ENCODE measurements around the gene HECW1.

Gene HECW1

DNA sequence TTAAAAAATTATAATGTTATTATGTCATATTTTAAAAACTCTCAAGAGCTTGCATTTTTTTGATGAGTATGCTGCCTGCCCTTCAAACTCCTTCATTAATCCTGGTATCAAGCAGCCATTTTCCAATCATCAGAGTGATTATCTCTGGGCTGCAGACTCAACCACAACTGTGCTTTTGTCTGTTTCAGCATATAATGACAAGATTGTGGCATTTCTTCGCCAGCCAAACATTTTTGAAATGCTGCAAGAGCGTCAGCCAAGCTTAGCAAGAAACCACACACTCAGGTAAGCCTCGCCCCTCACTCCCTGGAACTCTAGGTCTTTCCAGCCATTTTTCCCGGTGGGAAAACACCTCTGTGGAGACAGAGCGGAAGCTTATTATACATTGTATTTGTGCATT, 380.4 kb downstream of the HECW1 start:
- Mint-ChIP-seq H3K9me3 (no peaks in the 10 kb centered on the region), H3K36me3 (ENCODE audit: low read depth) (no peaks in the 10 kb centered on the region), H3K27ac (no peak overlapping the region), H3K4me3 (no peak overlapping the region), H3K4me1 (ENCODE audit: low read depth) (peaks cover 2% of the 10 kb centered on the region), H3K27me3 (peaks cover 10% of the 10 kb centered on the region)
- DNase-seq, result no peak

DNA sequence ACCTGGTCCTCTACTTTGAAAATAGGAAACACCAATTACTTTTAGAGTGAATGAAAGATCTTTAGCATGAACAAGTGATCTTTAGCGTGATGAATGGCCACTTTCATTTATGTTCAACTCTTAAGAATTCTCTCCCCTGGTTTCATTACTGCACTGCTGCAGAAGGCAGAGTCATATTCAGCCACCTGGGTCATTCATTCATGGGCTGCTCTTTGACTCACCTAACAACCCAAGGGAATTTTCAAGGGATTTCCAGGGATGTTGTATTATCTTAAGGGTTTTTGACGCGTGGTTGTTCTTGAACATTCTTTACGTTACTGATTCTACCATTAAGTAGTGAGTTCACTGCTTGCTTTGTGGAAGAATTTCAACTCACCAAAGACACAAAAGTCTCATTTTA, 383.1 kb downstream of the HECW1 start:
- DNase-seq, result no peak
- H3K4me1 Mint-ChIP-seq (ENCODE audit: low read depth), result no peaks in the 10 kb centered on the region
- no peak overlapping the region for H3K27ac Mint-ChIP-seq
- peaks cover 18% of the 10 kb centered on the region for H3K27me3 Mint-ChIP-seq
- no peak overlapping the region for H3K4me3 Mint-ChIP-seq
- no peaks in the 10 kb centered on the region for H3K36me3 Mint-ChIP-seq (ENCODE audit: low read depth)
- no peaks in the 10 kb centered on the region for H3K9me3 Mint-ChIP-seq

DNA sequence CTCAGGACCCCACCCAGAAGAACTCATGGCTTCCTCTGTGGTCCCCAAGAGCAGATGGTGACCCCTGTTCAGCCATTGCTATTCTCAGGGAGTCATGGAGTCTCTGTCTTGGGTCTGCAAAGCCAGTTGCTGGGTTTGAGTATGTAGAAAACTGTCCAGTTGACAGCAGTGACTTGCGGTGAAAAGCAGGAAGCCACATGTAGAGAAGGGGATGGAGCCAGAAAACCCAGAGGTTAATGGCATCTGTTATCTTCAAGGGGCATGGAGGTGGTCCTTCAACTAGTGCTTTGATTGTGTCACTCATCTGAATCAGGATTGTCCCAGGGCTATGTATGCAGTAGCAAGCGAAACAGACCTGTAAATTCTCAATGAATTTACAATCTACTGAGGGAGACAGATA, 384.1 kb downstream of the HECW1 start:
- DNase-seq, result no peak
- H3K4me1 Mint-ChIP-seq (ENCODE audit: low read depth), result no peaks in the 10 kb centered on the region
- H3K4me3 Mint-ChIP-seq, result no peak overlapping the region
- peaks cover 20% of the 10 kb centered on the region for H3K27me3 Mint-ChIP-seq
- H3K36me3 Mint-ChIP-seq (ENCODE audit: low read depth), result no peaks in the 10 kb centered on the region
- H3K9me3 Mint-ChIP-seq, result no peaks in the 10 kb centered on the region
- H3K27ac Mint-ChIP-seq, result no peak overlapping the region

DNA sequence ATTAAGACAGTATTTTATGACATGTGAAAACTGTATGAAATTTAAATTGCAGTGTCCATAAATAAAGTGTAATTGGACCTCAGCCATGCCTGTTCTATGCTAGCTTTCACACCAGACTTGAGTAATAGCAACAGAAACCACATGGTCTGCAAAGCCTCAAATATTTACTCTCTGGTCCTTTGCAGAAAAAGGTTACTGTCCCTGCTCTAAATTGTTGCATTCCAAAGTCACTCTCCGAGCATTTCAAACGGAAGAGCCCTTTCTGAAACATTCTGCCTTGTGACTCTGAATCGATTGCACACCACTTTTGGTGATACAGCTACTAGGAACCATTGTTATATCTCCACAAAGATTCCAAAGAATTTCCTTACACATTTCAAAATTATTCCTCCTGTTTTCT, 389.4 kb downstream of the HECW1 start:
- no peak overlapping the region for H3K4me3 Mint-ChIP-seq
- DNase-seq, result no peak
- peaks cover 14% of the 10 kb centered on the region for H3K27me3 Mint-ChIP-seq
- no peak overlapping the region for H3K27ac Mint-ChIP-seq
- H3K4me1 Mint-ChIP-seq (ENCODE audit: low read depth), result no peaks in the 10 kb centered on the region
- H3K36me3 Mint-ChIP-seq (ENCODE audit: low read depth), result no peaks in the 10 kb centered on the region
- H3K9me3 Mint-ChIP-seq, result no peaks in the 10 kb centered on the region

DNA sequence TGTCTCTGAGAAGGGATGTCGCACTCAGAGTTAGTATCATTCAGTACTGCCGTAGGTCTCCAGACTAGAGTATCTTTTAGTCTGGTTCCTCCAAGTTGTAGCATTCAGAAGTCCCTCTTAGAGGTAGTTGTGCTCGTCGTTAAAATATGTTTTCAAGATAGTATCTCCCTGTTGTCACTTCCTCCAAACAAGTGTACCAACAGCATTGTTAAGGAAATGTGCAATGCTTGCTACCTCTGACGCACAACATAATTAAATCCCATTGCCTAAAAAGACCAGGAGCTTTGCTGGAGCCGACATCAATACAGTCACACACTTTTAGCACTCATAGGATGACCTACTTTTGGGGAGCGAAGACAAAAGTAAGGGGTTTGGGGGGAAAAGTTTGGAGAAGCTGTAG, 390.5 kb downstream of the HECW1 start:
- peaks cover 10% of the 10 kb centered on the region for H3K27me3 Mint-ChIP-seq
- no peaks in the 10 kb centered on the region for H3K36me3 Mint-ChIP-seq (ENCODE audit: low read depth)
- DNase-seq, result no peak
- H3K4me1 Mint-ChIP-seq (ENCODE audit: low read depth), result no peaks in the 10 kb centered on the region
- H3K27ac Mint-ChIP-seq, result no peak overlapping the region
- H3K9me3 Mint-ChIP-seq, result no peaks in the 10 kb centered on the region
- H3K4me3 Mint-ChIP-seq, result no peak overlapping the region

DNA sequence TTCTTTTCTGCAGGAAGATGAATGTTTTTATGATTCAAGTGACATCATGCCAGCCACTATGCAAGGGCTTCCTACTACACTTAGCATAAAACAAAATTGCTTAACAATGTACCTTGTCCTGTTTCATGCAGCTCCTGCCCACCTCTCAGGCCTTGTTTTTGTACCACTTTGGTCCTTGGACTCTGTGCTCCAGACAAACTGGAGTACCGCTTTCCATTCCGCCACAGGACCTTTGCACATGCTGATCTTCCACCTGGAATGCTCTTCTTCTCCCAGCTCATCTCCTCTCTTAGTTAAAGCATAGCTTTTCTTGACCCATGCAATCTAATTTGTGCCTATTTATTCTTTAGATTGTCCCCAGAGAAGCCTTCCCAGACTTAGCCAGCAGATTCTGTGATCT, 393.0 kb downstream of the HECW1 start:
- DNase-seq, result no peak
- Mint-ChIP-seq H3K27me3 (peaks cover 3% of the 10 kb centered on the region), H3K9me3 (no peaks in the 10 kb centered on the region), H3K4me3 (no peak overlapping the region), H3K36me3 (ENCODE audit: low read depth) (no peaks in the 10 kb centered on the region), H3K4me1 (ENCODE audit: low read depth) (peaks cover 4% of the 10 kb centered on the region), H3K27ac (no peak overlapping the region)

DNA sequence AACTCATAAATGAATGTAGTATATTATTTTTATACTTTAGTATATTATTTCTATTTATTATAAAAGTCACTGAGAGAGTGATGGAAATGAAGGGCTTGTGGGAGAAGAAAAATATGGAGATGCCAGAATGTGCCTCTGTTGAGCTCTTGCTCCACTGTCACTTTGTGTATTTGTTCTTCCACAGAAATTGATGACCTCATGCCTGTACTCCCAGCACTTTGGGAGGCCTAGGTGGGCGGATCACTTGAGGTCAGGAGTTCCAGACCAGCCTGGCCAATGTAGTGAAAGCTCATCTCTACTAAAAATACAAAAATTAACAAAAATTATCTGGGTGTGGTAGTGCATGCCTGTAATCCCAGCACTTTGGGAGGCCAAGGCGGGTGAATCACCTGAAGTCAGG, 394.0 kb downstream of the HECW1 start:
- Mint-ChIP-seq H3K9me3 (no peaks in the 10 kb centered on the region), H3K27me3 (no peaks in the 10 kb centered on the region), H3K36me3 (ENCODE audit: low read depth) (no peaks in the 10 kb centered on the region), H3K27ac (no peak overlapping the region), H3K4me1 (ENCODE audit: low read depth) (peaks cover 4% of the 10 kb centered on the region), H3K4me3 (no peak overlapping the region)
- no peak for DNase-seq

DNA sequence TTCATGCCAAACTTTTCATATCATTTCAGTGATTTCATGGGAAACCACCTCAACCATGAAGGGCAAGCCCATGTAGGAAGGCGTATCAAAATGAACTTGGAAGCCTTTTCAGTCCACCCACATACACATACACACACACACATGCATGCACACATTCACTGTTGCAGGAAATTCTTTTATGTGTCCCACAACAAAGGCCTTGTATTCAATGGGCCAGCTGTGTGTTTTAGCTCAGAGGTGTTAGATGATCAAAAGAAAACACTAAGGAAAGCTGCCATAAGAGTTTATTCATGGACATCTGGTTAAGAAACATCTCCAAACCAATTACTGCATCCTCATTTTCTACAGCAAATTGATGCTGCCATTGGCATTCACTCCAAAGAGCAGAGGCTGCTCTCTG, 396.0 kb downstream of the HECW1 start:
- H3K4me1 Mint-ChIP-seq (ENCODE audit: low read depth), result peaks cover 9% of the 10 kb centered on the region
- no peak overlapping the region for H3K27ac Mint-ChIP-seq
- H3K27me3 Mint-ChIP-seq, result peaks cover 6% of the 10 kb centered on the region
- no peaks in the 10 kb centered on the region for H3K36me3 Mint-ChIP-seq (ENCODE audit: low read depth)
- no peaks in the 10 kb centered on the region for H3K9me3 Mint-ChIP-seq
- H3K4me3 Mint-ChIP-seq, result no peak overlapping the region
- no peak for DNase-seq

DNA sequence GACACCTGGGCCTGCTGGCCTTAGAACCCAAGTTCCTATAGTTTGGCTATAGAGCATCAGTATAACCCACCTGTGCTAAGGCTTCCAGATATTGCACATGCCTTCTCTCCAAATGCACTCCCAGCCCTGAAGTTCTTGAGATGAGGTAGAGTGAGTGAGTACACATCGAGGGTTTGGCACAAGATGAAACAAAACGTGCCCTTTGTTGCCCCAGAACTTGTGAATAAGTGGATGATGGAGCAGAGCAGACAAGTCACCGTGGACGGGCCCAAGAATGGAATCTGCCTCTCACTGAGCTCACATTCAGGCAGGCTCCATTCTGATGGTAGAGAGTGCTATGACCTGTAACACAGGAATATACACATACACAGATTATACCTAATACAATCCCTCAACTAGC, 397.5 kb downstream of the HECW1 start:
- Mint-ChIP-seq H3K4me1 (ENCODE audit: low read depth) (peaks cover 13% of the 10 kb centered on the region), H3K36me3 (ENCODE audit: low read depth) (no peaks in the 10 kb centered on the region), H3K4me3 (no peak overlapping the region), H3K27me3 (peaks cover 15% of the 10 kb centered on the region), H3K27ac (no peak overlapping the region), H3K9me3 (no peaks in the 10 kb centered on the region)
- no peak for DNase-seq

DNA sequence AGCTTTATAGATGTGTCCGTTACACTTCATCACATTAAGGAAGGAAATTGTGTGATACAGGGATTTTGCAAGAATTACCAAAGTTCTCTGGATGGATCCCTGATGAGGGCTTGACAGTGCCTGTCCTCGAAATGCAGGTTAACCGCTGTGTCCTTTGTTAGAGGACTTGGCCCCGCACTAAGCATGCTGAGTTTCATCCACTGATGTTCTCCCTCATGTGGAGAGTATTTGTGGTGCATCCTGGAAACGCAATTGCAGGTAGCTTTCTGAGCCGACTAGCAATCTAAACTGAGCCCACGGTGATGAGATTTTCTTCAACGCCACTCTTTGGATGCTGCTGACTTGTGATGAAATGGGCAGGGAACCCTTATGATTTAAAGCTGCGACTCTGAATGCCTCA, 398.6 kb downstream of the HECW1 start:
- no peak overlapping the region for H3K27ac Mint-ChIP-seq
- no peak for DNase-seq
- H3K4me3 Mint-ChIP-seq, result no peak overlapping the region
- peaks cover 13% of the 10 kb centered on the region for H3K4me1 Mint-ChIP-seq (ENCODE audit: low read depth)
- H3K27me3 Mint-ChIP-seq, result peaks cover 22% of the 10 kb centered on the region
- H3K36me3 Mint-ChIP-seq (ENCODE audit: low read depth), result no peaks in the 10 kb centered on the region
- H3K9me3 Mint-ChIP-seq, result no peaks in the 10 kb centered on the region

DNA sequence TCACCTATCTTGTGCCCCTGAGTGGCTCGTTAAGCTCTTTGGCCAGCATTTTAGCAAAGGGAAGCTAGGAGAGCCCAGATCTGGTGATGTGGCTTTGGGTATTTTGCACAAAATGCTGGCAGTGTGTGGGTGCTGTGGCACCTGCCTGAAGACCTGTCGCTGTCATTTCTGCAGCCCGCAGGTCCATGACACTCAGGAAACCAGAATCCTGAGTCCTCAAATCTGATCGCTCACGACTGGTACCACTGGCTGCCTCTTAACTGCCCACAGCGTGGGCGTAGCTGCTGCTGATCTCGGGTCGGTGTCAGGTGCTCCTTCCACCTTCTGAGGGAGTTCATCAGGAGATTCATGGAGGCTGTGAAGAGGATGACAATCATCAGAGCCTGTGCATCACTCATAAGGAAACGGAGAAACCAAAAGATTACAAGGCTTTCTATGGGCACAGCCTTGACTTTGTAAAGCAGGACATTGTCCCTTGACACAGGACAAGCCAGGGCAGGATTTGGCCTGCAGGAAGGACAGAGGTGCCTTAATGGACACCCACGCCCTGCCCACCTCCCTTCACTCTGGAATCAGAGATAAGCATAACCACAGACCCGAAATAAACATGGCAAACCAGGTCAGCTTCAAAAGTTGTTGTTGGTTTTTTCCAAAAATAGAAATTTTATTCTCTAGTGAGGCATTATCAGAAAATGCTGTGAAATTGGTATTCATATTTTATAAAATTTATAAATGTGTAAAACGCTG, 399.5 kb downstream of the HECW1 start:
- Mint-ChIP-seq H3K27me3 (peaks cover 22% of the 10 kb centered on the region), H3K4me3 (no peak overlapping the region), H3K27ac (no peak overlapping the region), H3K36me3 (ENCODE audit: low read depth) (no peaks in the 10 kb centered on the region), H3K9me3 (no peaks in the 10 kb centered on the region), H3K4me1 (ENCODE audit: low read depth) (peaks cover 18% of the 10 kb centered on the region)
- DNase-seq, result no peak

DNA sequence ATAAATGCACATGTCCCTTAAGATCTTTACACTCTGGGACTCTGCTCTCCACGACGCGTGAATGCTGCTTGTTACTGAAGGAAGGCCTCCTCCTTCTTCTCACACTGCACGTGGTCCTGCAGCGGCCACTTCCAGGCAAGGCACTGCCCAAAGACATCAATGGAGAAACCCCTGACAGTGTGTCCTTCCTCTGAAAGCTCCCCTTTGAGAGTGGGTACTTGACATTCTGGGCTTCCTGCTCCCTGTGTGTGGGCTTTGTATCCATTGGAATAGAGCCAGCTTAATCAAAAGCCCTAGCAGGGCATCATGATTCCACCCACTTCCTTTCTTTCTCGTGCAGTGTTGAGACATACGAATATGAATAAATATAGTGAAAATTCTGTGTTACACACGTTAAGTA, 400.8 kb downstream of the HECW1 start:
- H3K4me1 Mint-ChIP-seq (ENCODE audit: low read depth), result peaks cover 23% of the 10 kb centered on the region
- H3K27ac Mint-ChIP-seq, result no peak overlapping the region
- no peak for DNase-seq
- H3K9me3 Mint-ChIP-seq, result no peaks in the 10 kb centered on the region
- H3K4me3 Mint-ChIP-seq, result no peak overlapping the region
- no peaks in the 10 kb centered on the region for H3K36me3 Mint-ChIP-seq (ENCODE audit: low read depth)
- H3K27me3 Mint-ChIP-seq, result peaks cover 22% of the 10 kb centered on the region

DNA sequence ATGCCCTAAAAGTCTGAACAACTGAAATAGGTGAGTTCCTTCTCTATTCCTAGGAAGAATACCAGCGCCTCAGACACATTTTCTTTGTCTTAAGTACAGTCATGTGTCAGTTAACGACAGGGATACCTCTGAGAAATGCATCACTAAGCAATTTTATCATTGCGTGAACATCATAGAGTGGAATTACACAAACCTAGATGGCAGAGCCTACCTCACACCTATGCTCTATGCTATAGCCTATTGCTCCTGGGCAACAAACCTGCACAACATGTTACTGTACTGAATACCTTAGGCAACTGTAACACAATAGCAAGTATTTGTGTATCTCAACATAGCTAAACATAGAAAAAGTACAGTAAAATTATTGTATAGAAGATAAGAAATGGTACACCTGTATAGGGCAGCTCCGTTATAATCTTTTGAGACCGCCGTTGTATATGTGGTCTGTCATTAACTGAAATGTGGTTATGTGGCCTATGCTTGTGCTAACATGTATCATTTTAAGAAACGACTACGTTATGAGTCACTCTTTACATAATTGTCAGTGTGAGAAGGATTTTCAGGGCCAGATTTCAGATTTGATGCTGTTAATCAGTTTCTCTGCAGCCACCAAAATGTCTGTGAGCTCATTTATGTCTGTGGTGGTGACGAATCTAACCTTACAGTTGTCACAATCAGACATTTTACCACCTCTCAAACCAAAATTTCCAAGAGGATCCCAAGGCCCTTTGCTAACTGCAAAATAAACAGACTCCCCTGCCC, 404.3 kb downstream of the HECW1 start:
- Mint-ChIP-seq H3K9me3 (no peaks in the 10 kb centered on the region), H3K27ac (no peak overlapping the region), H3K4me3 (no peak overlapping the region), H3K36me3 (ENCODE audit: low read depth) (no peaks in the 10 kb centered on the region), H3K4me1 (ENCODE audit: low read depth) (peaks cover 19% of the 10 kb centered on the region), H3K27me3 (peaks cover 20% of the 10 kb centered on the region)
- DNase-seq, result no peak

DNA sequence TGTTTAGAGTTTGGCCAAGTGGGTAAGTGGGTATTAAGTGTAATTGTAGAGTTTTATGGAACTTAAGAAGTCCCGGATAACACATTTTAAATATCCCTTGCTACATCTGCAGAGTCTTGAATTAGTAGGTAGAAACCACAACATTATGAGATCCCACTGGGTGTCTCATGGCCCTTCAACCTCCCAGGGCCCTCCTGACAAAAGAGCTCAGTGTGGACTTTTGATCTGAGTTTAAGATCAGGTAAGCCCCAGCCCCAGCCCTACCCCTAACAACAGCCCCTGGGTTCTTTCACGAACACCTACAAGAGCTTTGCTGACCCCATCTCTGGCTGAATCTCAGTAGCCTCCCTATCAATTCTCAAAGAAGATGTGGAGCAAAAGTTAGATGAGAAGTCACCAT, 405.0 kb downstream of the HECW1 start:
- Mint-ChIP-seq H3K9me3 (no peaks in the 10 kb centered on the region), H3K27me3 (peaks cover 16% of the 10 kb centered on the region), H3K27ac (no peak overlapping the region), H3K4me1 (ENCODE audit: low read depth) (peaks cover 19% of the 10 kb centered on the region), H3K36me3 (ENCODE audit: low read depth) (no peaks in the 10 kb centered on the region), H3K4me3 (no peak overlapping the region)
- DNase-seq, result no peak

DNA sequence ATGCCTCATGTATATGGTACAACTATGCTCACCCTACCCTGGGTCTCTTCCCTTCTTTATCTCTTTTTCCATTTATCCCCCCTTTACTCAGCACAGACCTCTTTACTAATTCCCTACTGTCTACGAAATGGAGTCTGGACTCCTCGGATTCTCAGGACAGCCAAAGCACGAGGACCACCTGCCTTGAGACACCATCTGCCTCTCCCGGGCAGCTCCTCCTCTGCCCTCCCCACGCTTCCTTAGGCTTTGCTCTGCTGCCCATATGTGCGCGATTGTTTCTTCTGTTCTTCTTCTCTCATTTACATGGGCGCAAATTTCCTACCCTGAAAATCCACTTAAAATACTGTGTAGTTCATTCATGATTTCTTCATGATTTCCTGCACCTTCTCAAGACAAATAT, 407.8 kb downstream of the HECW1 start:
- Mint-ChIP-seq H3K27me3 (peaks cover 4% of the 10 kb centered on the region), H3K9me3 (no peaks in the 10 kb centered on the region), H3K27ac (no peak overlapping the region), H3K4me1 (ENCODE audit: low read depth) (peaks cover 10% of the 10 kb centered on the region), H3K36me3 (ENCODE audit: low read depth) (no peaks in the 10 kb centered on the region), H3K4me3 (no peak overlapping the region)
- no peak for DNase-seq
